Fibroblast of the aortic adventitia (primary cell): ENCODE results near the gene GPR137B. TPM values are rescaled to one million over a fixed set of nuclear protein-coding genes. Genes with fewer than 3 reads are reported as not detected.

Experiments used
- DNase-seq: peaks from one replicate; pipeline ENCODE4 v3.0.0-alpha.2; 2010; ENCODE audit warnings: low read depth
- H3K4me3 ChIP-seq: 2 replicates; pipeline ENCODE4 v1.5.1; 2011; ENCODE audit warnings: low read depth, mild to moderate bottlenecking, control low read depth, low read length, moderate library complexity
- CTCF ChIP-seq: IDR thresholded peaks from 2 replicates; pipeline ENCODE4 v1.5.1; 2011; ENCODE audit warnings: mild to moderate bottlenecking, low read length, control low read depth, inconsistent platforms; ENCODE audit not compliant: insufficient read depth
- total RNA-seq: library from RNA; depleted of rRNA; stranded (reverse); fragments of >200 nt; gene quantifications from 2 replicates; pipeline ENCODE4 v1.2.3, GENCODE V29; 2012; ENCODE audit warnings: low replicate concordance

Gene GPR137B
- total RNA-seq, 1 donor = 14.9 TPM

- DNase-seq = peak; percentile 20
- no peak overlapping the region for H3K4me3 ChIP-seq
- TF ChIP-seq CTCF = no peak
These were observed 26.5 kb downstream of the GPR137B start for GRCh38 chr1:236168716-236169429.

GRCh38 chr1:236172041-236172579 lies 29.8 kb downstream of the GPR137B start:
- TF ChIP-seq CTCF = no peak
- DNase-seq = peak; percentile 21
- no peak overlapping the region for H3K4me3 ChIP-seq

GRCh38 chr1:236173174-236173767 lies 30.9 kb downstream of the GPR137B start:
- H3K4me3 ChIP-seq = no peak overlapping the region
- no peak for TF ChIP-seq CTCF
- no peak for DNase-seq

- H3K4me3 ChIP-seq = no peak overlapping the region
- DNase-seq = no peak
- TF ChIP-seq CTCF = no peak
These were observed 33.5 kb downstream of the GPR137B start for GRCh38 chr1:236175642-236176336.

- TF ChIP-seq CTCF = no peak
- H3K4me3 ChIP-seq = no peak overlapping the region
- DNase-seq = no peak
These were observed 34.3 kb downstream of the GPR137B start for GRCh38 chr1:236176337-236177336.

- TF ChIP-seq CTCF = no peak
- H3K4me3 ChIP-seq = no peak overlapping the region
- DNase-seq = no peak
These were observed 37.3 kb downstream of the GPR137B start for GRCh38 chr1:236179634-236180033.
